ENCODE data around the gene IFT122.
"Not testable (repeated sequence)": the region's sequence is repeated elsewhere in the genome, so short reads cannot be mapped to it uniquely, and the experiment has no call there.

Gene IFT122

GRCh38 chr3:129495006-129495639 lies 55.1 kb downstream of the IFT122 start:
- DNase-seq (ENCODE audit: low read depth), result peak; percentile 41

- not testable (repeated sequence) for DNase-seq (ENCODE audit: low read depth)
Observed at GRCh38 chr3:129497876-129498275, 57.9 kb downstream of the IFT122 start.

GRCh38 chr3:129498603-129499488 lies 58.8 kb downstream of the IFT122 start:
- DNase-seq (ENCODE audit: low read depth), result not testable (repeated sequence)

GRCh38 chr3:129499604-129500333 lies 59.7 kb downstream of the IFT122 start:
- not testable (repeated sequence) for DNase-seq (ENCODE audit: low read depth)

- DNase-seq (ENCODE audit: low read depth), result no peak
Observed at GRCh38 chr3:129500334-129500658, 60.3 kb downstream of the IFT122 start.

GRCh38 chr3:129501630-129502029 lies 61.6 kb downstream of the IFT122 start:
- no peak for DNase-seq (ENCODE audit: low read depth)

- no peak for DNase-seq (ENCODE audit: low read depth)
Observed at GRCh38 chr3:129502641-129503408, 62.8 kb downstream of the IFT122 start.

- DNase-seq (ENCODE audit: low read depth), result no peak
Observed at GRCh38 chr3:129503471-129504291, 63.7 kb downstream of the IFT122 start.

- DNase-seq (ENCODE audit: low read depth), result no peak
Observed at GRCh38 chr3:129504471-129505100, 64.6 kb downstream of the IFT122 start.

GRCh38 chr3:129505341-129505740 lies 65.3 kb downstream of the IFT122 start:
- no peak for DNase-seq (ENCODE audit: low read depth)

GRCh38 chr3:129506231-129506742 lies 66.3 kb downstream of the IFT122 start:
- no peak for DNase-seq (ENCODE audit: low read depth)

GRCh38 chr3:129507181-129507831 lies 67.3 kb downstream of the IFT122 start:
- DNase-seq (ENCODE audit: low read depth), result no peak

- no peak for DNase-seq (ENCODE audit: low read depth)
Observed at GRCh38 chr3:129512595-129512994, 72.6 kb downstream of the IFT122 start.

GRCh38 chr3:129513705-129514104 lies 73.7 kb downstream of the IFT122 start:
- DNase-seq (ENCODE audit: low read depth), result no peak

- no peak for DNase-seq (ENCODE audit: low read depth)
Observed at GRCh38 chr3:129514110-129514509, 74.1 kb downstream of the IFT122 start.

GRCh38 chr3:129514563-129514962 lies 74.5 kb downstream of the IFT122 start:
- DNase-seq (ENCODE audit: low read depth), result no peak

GRCh38 chr3:129515108-129515820 lies 75.2 kb downstream of the IFT122 start:
- not testable (repeated sequence) for DNase-seq (ENCODE audit: low read depth)

GRCh38 chr3:129515821-129516432 lies 75.9 kb downstream of the IFT122 start:
- not testable (repeated sequence) for DNase-seq (ENCODE audit: low read depth)

- no peak for DNase-seq (ENCODE audit: low read depth)
Observed at GRCh38 chr3:129517516-129517915, 77.5 kb downstream of the IFT122 start.
